ENCODE data around the gene ZBTB16. TPM values are rescaled to one million over a fixed set of nuclear protein-coding genes. Genes with fewer than 3 reads are reported as not detected.

Gene ZBTB16
- total and polyA plus RNA-seq, 2 of the 13 experiments (the other 11 are each of a cell fraction or from before 2014, with no cell fraction given): not detected

- no peak overlapping the region for H3K9ac ChIP-seq (ENCODE audit: insufficient read depth, low read depth, low read length)
- in situ Hi-C loops (cut with HindIII; ENCODE audit: extremely low pct_ligation_motif_present, low pct_unique_long_range_greater_than_20kb): no loop called here
- BruUV-seq (replicated peaks): no TSS peak
- WGBS (ENCODE audit: low lambda C conversion rate): 5% methylated on average over 5 of the region's 6 CpGs
- intact Hi-C loops (cut with micrococcal nuclease; ENCODE audit: unreplicated experiment): no loop called here
- H3K27ac ChIP-seq (ENCODE audit: extremely low read length, insufficient read depth, low read length): no peak overlapping the region
- H2AFZ ChIP-seq (ENCODE audit: low read length): no peak overlapping the region
- no peak for DNase-seq (ENCODE audit: low spot score)
- peaks cover 22% of the 10 kb centered on the region for H3K4me1 ChIP-seq (ENCODE audit: insufficient read depth, low read length)
- no peaks in the 10 kb centered on the region for H4K20me1 ChIP-seq (ENCODE audit: insufficient read depth, low read length)
- no peak for ATAC-seq
- peaks cover 0 to 4% of the 10 kb centered on the region in 2 experiments; a peak in 1 of 5 replicates for H3K27me3 ChIP-seq (ENCODE audit: control insufficient read depth in 1 of 2, insufficient read depth in 2 of 2, low read length in 2 of 2)
- no peak for FAIRE-seq
- H3K4me2 ChIP-seq (ENCODE audit: low read depth, low read length): no peak overlapping the region
- no peak for TF ChIP-seq NFKB2 (CRISPR knock-in tag; IDR thresholded peaks at IDR 0.05; ENCODE audit: borderline replicate concordance)
- no peak for TF ChIP-seq ATF5 (CRISPR knock-in tag; IDR thresholded peaks at IDR 0.05; ENCODE audit: low read depth)
- no peak for TF ChIP-seq SP1 (IDR thresholded peaks at IDR 0.05)
- TF ChIP-seq SP1 (CRISPR knock-in tag; IDR thresholded peaks at IDR 0.05): no peak
- no peak for TF ChIP-seq GLMP (CRISPR knock-in tag; IDR thresholded peaks at IDR 0.05; ENCODE audit: borderline replicate concordance)
- no peak for TF ChIP-seq NFRKB (IDR thresholded peaks at IDR 0.05)
- TF ChIP-seq ZNF276 (CRISPR knock-in tag; IDR thresholded peaks at IDR 0.05; ENCODE audit: low read depth): no peak
- TF ChIP-seq EZH2 (conservative IDR thresholded peaks at IDR 0.05; ENCODE audit: low read depth, low read length): no peak
- TF ChIP-seq HIVEP1 (CRISPR knock-in tag; IDR thresholded peaks at IDR 0.05): no peak
- no peak for TF ChIP-seq RARG (CRISPR knock-in tag; IDR thresholded peaks at IDR 0.05; ENCODE audit: low read depth)
- TF ChIP-seq TAF15 (IDR thresholded peaks at IDR 0.05; ENCODE audit: low read depth, low read length, poor library complexity, severe bottlenecking): no peak
- TF ChIP-seq FUBP1 (CRISPR knock-in tag; IDR thresholded peaks at IDR 0.05; ENCODE audit: borderline replicate concordance): no peak
- no peak for TF ChIP-seq ZNF34 (CRISPR knock-in tag; IDR thresholded peaks at IDR 0.05; ENCODE audit: borderline replicate concordance)
- no peak for TF ChIP-seq DBP (CRISPR knock-in tag; IDR thresholded peaks at IDR 0.05; ENCODE audit: not compliant biosample characterization)
- H3K4me3 ChIP-seq (replicated peaks in 1 of 3; ENCODE audit: insufficient read depth in 1 of 3, low read depth in 2 of 3, low read length in 3 of 3): no peak overlapping the region
- no peaks in the 10 kb centered on the region for H3K79me2 ChIP-seq (ENCODE audit: insufficient read depth, low read length)
- ChIA-PET POLR2A (no interaction called here), CTCF (ENCODE audit: low intra/inter-chr PET ratio, low total read pairs) (no interaction called here)
- no peaks in the 10 kb centered on the region for H3K9me3 ChIP-seq (ENCODE audit: low read length)
- no peaks in the 10 kb centered on the region for H3K36me3 ChIP-seq (replicated peaks in 1 of 2; ENCODE audit: control insufficient read depth in 1 of 2, insufficient read depth in 2 of 2, low read length in 2 of 2)
Measured at GRCh38 chr11:114156782-114157181, 97.3 kb downstream of the ZBTB16 start.

All from HepG2 (cell line).